Suprapubic skin (tissue), 4 donors: Measurements from ENCODE around the gene OLFML2A. TPM values are rescaled to one million over a fixed set of nuclear protein-coding genes. Genes with fewer than 3 reads are reported as not detected.
A peak's percentile ranks its signal among the peaks of the same experiment; 100 is the strongest.

Source experiments
- DNase-seq, 2 donors: peaks; one replicate each; pipeline ENCODE4 v3.0.0-alpha.2; 2019; ENCODE audit warnings: low spot score in 2 of 2
- H3K27ac ChIP-seq: fragments of 200-600 bp; sonication (generic); one replicate; pipeline ENCODE4 v1.5.1; 2019
- H3K27me3 ChIP-seq: fragments of 200-600 bp; sonication (generic); one replicate; pipeline ENCODE4 v1.5.1; 2019
- H3K36me3 ChIP-seq: fragments of 200-600 bp; sonication (generic); one replicate; pipeline ENCODE4 v1.5.1; 2019
- H3K4me1 ChIP-seq: fragments of 200-600 bp; sonication (generic); one replicate; pipeline ENCODE4 v1.5.1; 2019
- H3K4me3 ChIP-seq: fragments of 200-600 bp; sonication (generic); one replicate; pipeline ENCODE4 v1.5.1; 2019; ENCODE audit warnings: mild to moderate bottlenecking
- H3K9me3 ChIP-seq: fragments of 200-600 bp; sonication (generic); one replicate; pipeline ENCODE4 v1.5.1; 2019
- CTCF ChIP-seq, 2 donors: fragments of 200-600 bp in 1 of 2; fragments of 450-650 bp in 1 of 2; sonication (generic) in 1 of 2; IDR thresholded peaks; one replicate each; pipeline ENCODE4 v1.5.1; 2016 to 2019; ENCODE audit warnings: antibody characterized with exemption in 2 of 2, mild to moderate bottlenecking in 1 of 2, moderate library complexity in 1 of 2
- EP300 ChIP-seq: sonication (generic); formaldehyde crosslinking; IDR thresholded peaks from one replicate; pipeline ENCODE4 v1.6.1; 2017; ENCODE audit warnings: antibody characterized with exemption
- POLR2A ChIP-seq, 2 donors: fragments of 450-650 bp; IDR thresholded peaks; one replicate each; pipeline ENCODE4 v1.6.1; 2017; ENCODE audit warnings: antibody characterized with exemption in 2 of 2, mild to moderate bottlenecking in 2 of 2, moderate library complexity in 2 of 2
- POLR2AphosphoS5 ChIP-seq, 3 donors: sonication (generic); formaldehyde crosslinking; IDR thresholded peaks; one replicate each; pipeline ENCODE4 v1.6.1; 2017; ENCODE audit warnings: antibody characterized with exemption in 3 of 3
- WGBS: methylation state at CpG from one replicate; pipeline ENCODE4 v1.1.5; 2018; 5-methylcytosine and 5-hydroxymethylcytosine counted together
- total RNA-seq, 4 donors: library from RNA; depleted of rRNA; stranded (reverse); fragments of >200 nt; gene quantifications; one replicate each; pipeline ENCODE4 v1.1.0, GENCODE V29; 2016

The OLFML2A gene
- total RNA-seq, 4 donors from 2014 or later = 14.6 to 36.8 (median 18.9) TPM

DNA sequence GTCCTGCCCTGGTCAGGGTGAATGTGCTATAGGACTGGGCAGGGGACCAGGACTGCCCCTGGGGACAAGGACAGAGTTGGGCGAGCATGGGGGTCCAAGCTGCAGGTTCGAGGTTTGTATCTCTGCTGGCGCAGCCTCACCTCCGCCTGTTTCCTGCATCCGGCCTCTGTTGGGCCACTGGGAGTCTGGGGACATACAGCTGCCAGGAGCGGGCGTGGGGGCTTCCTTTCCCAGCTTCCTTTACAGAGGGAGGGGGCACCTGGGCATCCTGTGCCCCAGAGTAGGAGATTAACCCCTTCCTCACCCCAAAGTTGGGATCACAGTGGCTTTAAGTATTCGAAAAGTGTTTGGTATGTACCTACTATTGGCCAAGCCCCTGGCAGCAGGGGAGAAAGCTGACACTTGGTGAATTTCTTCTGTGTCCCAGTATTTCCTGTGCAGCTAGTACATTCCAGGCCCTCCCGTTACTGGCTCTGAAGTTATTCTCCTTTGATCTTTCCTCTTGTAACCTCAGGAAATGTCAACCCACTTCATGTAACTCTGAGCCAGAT is 19.0 kb downstream of the OLFML2A start:
- Histone ChIP-seq H3K4me1 (peaks cover 64% of the 10 kb centered on the region), H3K4me3 (no peak overlapping the region), H3K27ac (no peak overlapping the region), H3K27me3 (no peaks in the 10 kb centered on the region), H3K36me3 (no peaks in the 10 kb centered on the region), H3K9me3 (no peaks in the 10 kb centered on the region)
- DNase-seq = no peak
- TF ChIP-seq CTCF (IDR thresholded peaks at IDR 0.05) (no peak), EP300 (no peak), POLR2AphosphoS5 (IDR thresholded peaks at IDR 0.05) (no peak), POLR2A (IDR thresholded peaks at IDR 0.05) (no peak)
- 65% methylated on average over 8 of the region's 9 CpGs for WGBS

GRCh38 chr9:124797343-124798103 is 20.6 kb downstream of the OLFML2A start:
- DNase-seq = no peak

DNA sequence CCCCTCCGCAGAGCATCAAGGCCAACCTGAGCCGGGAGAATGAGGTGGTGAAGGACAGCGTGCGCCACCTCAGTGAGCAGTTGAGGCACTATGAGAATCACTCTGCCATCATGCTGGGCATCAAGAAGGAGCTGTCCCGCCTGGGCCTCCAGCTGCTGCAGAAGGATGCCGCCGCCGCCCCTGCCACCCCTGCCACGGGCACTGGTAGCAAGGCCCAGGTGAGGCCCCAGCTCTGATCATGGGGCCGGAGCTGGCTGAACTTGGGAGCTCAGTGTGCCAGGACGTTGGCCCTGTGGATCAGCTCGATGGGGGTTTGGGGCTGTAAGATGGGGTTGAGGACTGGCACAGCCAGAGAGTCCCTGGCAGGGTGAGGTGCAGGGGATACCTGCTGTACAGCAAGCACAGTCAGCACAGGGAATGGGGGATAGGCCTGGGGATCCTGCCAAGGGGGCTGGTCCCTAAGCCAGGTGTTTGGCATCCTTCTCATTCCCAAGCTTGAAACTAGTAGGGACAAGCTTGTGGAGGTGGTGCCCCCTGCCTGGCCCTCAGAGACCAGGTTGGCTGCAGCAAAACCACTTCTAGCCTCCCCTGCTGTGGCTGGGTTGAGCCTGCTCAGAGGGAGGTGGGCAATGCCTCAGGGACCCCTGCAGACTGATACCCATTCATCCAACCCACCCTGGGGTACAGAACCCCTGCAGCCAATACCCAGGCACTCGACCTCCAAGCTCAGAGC is 22.5 kb downstream of the OLFML2A start:
- Histone ChIP-seq H3K27me3 (no peaks in the 10 kb centered on the region), H3K4me3 (no peak overlapping the region), H3K4me1 (peaks cover 56% of the 10 kb centered on the region), H3K9me3 (no peaks in the 10 kb centered on the region), H3K27ac (no peak overlapping the region), H3K36me3 (peaks cover 12% of the 10 kb centered on the region)
- TF ChIP-seq EP300 (no peak), CTCF (IDR thresholded peaks at IDR 0.05) (no peak), POLR2AphosphoS5 (IDR thresholded peaks at IDR 0.05) (no peak), POLR2A (IDR thresholded peaks at IDR 0.05) (no peak)
- DNase-seq = no peak
- 45% methylated on average over 5 of the region's 13 CpGs for WGBS

More at GRCh38 chr9:124797343-124798103, 20.6 kb downstream of the OLFML2A start:
- H3K9me3 ChIP-seq = no peaks in the 10 kb centered on the region
- no peaks in the 10 kb centered on the region for H3K27me3 ChIP-seq
- TF ChIP-seq POLR2A (IDR thresholded peaks at IDR 0.05) (no peak), CTCF (IDR thresholded peaks at IDR 0.05) (no peak), EP300 (no peak), POLR2AphosphoS5 (IDR thresholded peaks at IDR 0.05) (no peak)
- peaks cover 4% of the 10 kb centered on the region for H3K36me3 ChIP-seq
- H3K4me1 ChIP-seq = peaks cover 66% of the 10 kb centered on the region
- H3K4me3 ChIP-seq = no peak overlapping the region
- H3K27ac ChIP-seq = no peak overlapping the region
- 39% methylated on average over 10 of the region's 10 CpGs for WGBS

DNA sequence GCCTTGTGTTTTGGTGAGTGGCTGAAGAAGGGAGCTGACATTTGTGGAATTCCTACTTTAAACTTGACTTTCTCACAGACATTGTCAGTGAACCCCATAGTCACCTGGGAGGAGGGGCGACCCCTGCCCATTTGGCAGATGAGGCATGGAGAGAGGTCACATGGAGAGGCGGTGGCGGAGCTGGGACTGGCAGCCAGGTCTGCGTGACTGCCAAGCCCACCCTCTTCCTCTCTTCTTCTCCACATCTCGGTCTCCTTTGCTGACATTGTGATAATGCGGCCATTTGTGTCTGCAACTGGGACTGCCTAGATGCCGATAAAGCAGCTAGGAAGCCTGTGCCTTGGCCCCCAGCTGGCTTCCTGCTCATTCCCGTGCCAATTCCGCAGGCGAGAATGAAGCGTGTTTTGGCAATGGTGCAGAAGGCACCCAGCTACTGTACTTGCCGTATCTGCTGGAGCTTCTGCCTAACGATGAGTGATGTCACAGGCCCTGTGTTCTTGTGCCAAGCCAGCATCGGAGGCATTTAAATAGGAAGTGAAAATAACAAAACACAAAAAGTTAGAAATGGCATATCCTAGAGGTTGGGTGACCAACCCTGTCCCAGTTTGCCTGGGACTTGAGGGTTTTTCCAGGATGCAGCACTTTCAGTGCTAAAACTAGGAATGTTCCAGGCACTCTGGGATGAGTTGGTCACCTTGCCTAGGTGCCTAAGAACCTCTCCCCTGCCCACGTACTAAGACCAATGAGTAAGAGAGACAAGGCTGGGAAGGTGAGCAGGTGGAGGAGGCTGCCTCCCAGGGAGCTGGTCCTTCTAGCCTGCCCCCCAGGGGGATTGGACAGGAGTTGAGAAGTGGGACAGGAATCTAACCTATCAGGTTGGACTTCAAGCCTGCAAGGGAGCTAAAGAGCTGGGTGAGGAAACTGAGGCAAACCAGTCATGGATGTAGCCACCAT is 23.6 kb downstream of the OLFML2A start:
- Histone ChIP-seq H3K27ac (no peak overlapping the region), H3K4me3 (no peak overlapping the region), H3K9me3 (no peaks in the 10 kb centered on the region), H3K36me3 (peaks cover 12% of the 10 kb centered on the region), H3K4me1 (peaks cover 54% of the 10 kb centered on the region), H3K27me3 (no peaks in the 10 kb centered on the region)
- 14% methylated on average over 12 of the region's 15 CpGs for WGBS
- DNase-seq = no peak
- TF ChIP-seq POLR2AphosphoS5 (IDR thresholded peaks at IDR 0.05) (peak in 1 of 3 donors; percentile 76), CTCF (IDR thresholded peaks at IDR 0.05) (no peak), POLR2A (IDR thresholded peaks at IDR 0.05) (no peak)
